Colonic mucosa (tissue), 4 donors: ENCODE measurements around the gene BANF2. TPM values are rescaled to one million over a fixed set of nuclear protein-coding genes. Genes with fewer than 3 reads are reported as not detected.

Experiments used
- DNase-seq: peaks from one replicate; pipeline ENCODE4 v3.0.0-alpha.2; 2020
- H3K27ac ChIP-seq: fragments of 200-600 bp; one replicate; pipeline ENCODE4 v1.8.0; 2021
- H3K27me3 ChIP-seq: fragments of 200-600 bp; one replicate; pipeline ENCODE4 v1.8.0; 2021
- H3K36me3 ChIP-seq: fragments of 200-600 bp; one replicate; pipeline ENCODE4 v1.8.0; 2021
- H3K4me1 ChIP-seq: fragments of 200-600 bp; one replicate; pipeline ENCODE4 v1.8.0; 2021; ENCODE audit warnings: mild to moderate bottlenecking
- H3K4me3 ChIP-seq: fragments of 200-600 bp; one replicate; pipeline ENCODE4 v1.8.0; 2021
- H3K9ac ChIP-seq, 2 donors: one replicate each; pipeline ENCODE4 v1.7.0; 2013; ENCODE audit warnings: control low read depth in 2 of 2, low read depth in 2 of 2, low read length in 2 of 2
- H3K9me3 ChIP-seq: fragments of 200-600 bp; one replicate; pipeline ENCODE4 v1.8.0; 2021
- intact Hi-C: fragments of 100-400 bp; cut with DNase I; formaldehyde crosslinking; loops from one replicate; pipeline ENCODE4 v1.14.1; 2022
- total RNA-seq, 2 donors: library from RNA; stranded (reverse); fragmentation: NEBNext Ultra II Directional in 1 of 2; extraction: Animal tissue kit (Norgen Biotek cat#: 25700) in 1 of 2; gene quantifications; one replicate each; pipeline ENCODE4 v1.2.1, GENCODE V29; 2021
- TF ChIP-seq, protein P1 (sequence below): fragments of 200-600 bp; IDR thresholded peaks from one replicate; pipeline ENCODE4 v1.8.0; 2022; ENCODE audit warnings: antibody characterized with exemption, mild to moderate bottlenecking
- donor health status: healthy.
- donor health status: DM: no; HTN: no; CAD: no.
- donor health status: DM: no; HTN: no; CAD: no.

BANF2 gene
- total RNA-seq, 2 donors from 2014 or later: not detected

DNA sequence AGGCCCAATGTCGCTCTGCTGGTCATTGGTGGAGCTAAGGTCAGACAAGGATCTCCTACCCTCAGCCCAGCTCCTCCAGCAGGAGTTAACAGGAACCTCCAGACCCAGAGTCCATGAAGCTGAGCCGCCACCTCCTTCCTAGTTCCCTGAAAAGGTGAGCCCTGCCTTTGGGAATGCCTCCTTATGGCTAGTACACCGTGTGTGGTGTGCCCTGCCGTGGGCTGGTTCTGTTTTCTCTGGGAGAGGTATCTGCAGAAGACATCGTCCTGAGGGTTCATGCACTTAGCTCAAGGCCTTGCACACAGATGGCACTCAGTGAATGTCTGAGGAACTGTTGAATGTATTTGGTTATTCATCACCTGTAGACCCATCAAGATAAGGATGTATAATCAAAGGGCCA, 15.3 kb downstream of the BANF2 start:
- TF ChIP-seq, protein P1, sequence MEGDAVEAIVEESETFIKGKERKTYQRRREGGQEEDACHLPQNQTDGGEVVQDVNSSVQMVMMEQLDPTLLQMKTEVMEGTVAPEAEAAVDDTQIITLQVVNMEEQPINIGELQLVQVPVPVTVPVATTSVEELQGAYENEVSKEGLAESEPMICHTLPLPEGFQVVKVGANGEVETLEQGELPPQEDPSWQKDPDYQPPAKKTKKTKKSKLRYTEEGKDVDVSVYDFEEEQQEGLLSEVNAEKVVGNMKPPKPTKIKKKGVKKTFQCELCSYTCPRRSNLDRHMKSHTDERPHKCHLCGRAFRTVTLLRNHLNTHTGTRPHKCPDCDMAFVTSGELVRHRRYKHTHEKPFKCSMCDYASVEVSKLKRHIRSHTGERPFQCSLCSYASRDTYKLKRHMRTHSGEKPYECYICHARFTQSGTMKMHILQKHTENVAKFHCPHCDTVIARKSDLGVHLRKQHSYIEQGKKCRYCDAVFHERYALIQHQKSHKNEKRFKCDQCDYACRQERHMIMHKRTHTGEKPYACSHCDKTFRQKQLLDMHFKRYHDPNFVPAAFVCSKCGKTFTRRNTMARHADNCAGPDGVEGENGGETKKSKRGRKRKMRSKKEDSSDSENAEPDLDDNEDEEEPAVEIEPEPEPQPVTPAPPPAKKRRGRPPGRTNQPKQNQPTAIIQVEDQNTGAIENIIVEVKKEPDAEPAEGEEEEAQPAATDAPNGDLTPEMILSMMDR: no peak
- no peak overlapping the region for H3K27ac ChIP-seq

DNA sequence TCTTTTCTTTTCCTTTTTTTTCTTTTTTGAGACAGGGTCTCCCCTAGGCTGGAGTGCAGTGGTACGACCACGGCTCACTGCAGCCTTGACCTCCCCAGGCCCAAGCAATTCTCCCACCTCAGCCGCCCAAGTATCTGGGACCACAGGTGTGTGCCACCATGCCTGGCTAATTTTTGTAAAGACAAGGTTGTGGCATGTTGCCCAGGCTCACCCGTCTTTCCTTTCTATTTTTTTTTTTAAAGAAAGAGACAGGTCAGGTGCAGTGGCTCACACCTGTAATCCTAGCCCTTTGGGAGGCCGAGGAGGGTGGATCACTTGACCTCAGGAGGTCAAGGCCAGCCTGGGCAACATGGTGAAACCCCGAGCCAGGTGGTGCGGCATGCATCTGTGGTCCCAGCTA, 16.6 kb downstream of the BANF2 start:
- Histone ChIP-seq H3K27me3 (no peaks in the 10 kb centered on the region), H3K9ac (no peak overlapping the region), H3K9me3 (no peaks in the 10 kb centered on the region), H3K4me3 (no peak overlapping the region), H3K4me1 (no peaks in the 10 kb centered on the region), H3K36me3 (no peaks in the 10 kb centered on the region), H3K27ac (no peak overlapping the region)
- TF ChIP-seq, protein P1: no peak
- DNase-seq: no peak
- intact Hi-C loops: no loop called here

More for the DNA sequence above, 15.3 kb downstream of the BANF2 start:
- H3K27me3 ChIP-seq: no peaks in the 10 kb centered on the region
- intact Hi-C loops: no loop called here
- H3K4me1 ChIP-seq: peaks cover 3% of the 10 kb centered on the region
- H3K9me3 ChIP-seq: no peaks in the 10 kb centered on the region
- no peaks in the 10 kb centered on the region for H3K36me3 ChIP-seq
- H3K9ac ChIP-seq: no peak overlapping the region
- no peak overlapping the region for H3K4me3 ChIP-seq
- no peak for DNase-seq

DNA sequence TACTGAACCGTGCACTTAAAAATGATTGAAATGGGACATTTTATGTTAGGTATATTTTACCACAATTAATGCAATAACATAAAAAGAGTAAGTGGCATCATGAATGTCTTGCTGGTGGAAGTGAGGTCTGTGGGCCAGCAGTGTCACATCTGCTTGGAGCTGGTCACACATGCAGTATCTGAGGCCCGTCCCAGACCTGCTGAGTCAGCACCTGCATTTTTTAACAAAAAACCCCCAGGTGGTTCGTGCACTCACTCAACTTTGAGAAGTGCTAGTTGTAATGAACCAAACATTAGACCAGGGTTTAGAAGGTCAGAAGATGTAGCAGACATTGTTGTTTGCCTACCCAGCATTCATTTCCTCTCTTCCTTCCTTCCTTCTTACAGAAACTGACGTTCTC, 21.0 kb downstream of the BANF2 start:
- no peak for DNase-seq
- TF ChIP-seq, protein P1: no peak
- Histone ChIP-seq H3K27me3 (no peaks in the 10 kb centered on the region), H3K27ac (no peak overlapping the region), H3K4me3 (no peak overlapping the region), H3K9me3 (no peaks in the 10 kb centered on the region), H3K36me3 (no peaks in the 10 kb centered on the region), H3K9ac (no peak overlapping the region), H3K4me1 (no peaks in the 10 kb centered on the region)
- intact Hi-C loops: no loop called here

DNA sequence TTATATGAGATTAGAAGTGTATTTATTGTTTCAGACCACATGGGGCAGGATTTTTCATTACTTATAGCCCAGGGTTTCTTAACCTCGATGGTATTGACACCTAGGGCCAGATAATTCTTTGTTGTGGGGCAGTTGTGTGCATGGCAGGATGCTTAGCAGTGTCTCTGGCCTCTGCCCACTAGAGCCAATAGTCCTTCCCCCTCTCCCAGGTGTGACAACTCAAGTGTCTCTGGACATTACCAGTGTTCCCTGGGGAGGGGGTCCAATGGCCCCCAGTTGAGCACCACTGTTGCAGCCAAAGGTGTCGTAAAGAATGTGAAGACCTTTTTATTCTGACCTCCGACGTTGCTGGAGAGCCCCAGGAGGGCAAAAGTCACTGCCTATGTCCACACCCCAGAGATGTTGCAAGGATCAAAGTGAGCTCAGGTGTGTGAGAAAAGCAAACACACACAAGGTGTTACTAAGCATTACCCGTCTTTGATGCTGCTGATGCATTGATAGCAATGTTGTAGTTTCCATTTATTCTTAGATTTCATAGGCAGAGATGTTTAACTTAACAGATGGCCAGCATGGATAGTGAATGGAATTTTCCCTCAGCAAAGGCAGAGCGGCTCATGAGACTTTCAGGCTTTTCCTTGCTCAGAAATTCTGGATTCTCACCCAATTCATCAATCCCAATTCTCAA, 22.2 kb downstream of the BANF2 start:
- no peak overlapping the region for H3K4me3 ChIP-seq
- intact Hi-C loops: no loop called here
- H3K4me1 ChIP-seq: no peaks in the 10 kb centered on the region
- no peak overlapping the region for H3K9ac ChIP-seq
- no peak overlapping the region for H3K27ac ChIP-seq
- peak; percentile 69 for DNase-seq
- no peaks in the 10 kb centered on the region for H3K9me3 ChIP-seq
- H3K36me3 ChIP-seq: no peaks in the 10 kb centered on the region
- TF ChIP-seq, protein P1: no peak
- H3K27me3 ChIP-seq: no peaks in the 10 kb centered on the region

DNA sequence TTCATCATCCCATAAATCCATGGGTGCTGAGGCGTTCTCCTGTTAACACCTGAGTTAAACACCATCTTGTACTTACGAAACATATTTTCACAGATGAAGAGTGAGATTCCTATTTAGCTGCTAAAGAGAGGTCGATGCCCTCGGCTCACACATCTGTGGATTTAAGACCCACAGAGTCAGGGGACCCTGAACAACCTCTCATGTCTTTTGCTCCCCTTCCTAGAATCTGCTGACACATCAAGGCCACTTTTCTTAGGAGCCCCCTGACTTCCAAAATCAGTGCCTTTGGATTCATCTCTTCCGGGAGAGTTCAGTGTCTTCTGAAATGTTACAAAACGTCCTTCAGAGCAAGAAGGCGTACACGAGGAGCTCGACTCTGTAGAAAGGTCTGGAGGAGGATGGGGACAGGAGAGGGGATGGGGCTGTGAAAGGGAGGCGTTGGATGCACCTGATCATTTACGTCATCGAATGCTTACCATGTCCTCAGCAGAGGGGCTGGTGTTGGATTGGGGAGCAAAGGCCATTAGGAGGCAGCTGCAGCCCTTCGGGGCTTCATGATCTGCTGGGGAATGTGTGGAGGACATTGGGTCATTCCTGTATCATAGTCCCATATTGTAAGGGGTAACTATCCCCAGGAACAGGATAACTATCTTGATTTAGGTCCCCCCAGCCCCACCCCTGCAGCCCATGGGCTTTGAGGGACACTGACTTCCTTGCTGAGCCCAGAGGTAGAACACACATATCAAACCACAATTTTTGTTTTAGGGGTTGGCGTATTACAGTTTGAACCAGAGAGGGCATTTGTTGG, 22.9 kb downstream of the BANF2 start:
- Histone ChIP-seq H3K27ac (no peak overlapping the region), H3K9ac (no peak overlapping the region), H3K9me3 (no peaks in the 10 kb centered on the region), H3K27me3 (no peaks in the 10 kb centered on the region), H3K4me1 (no peaks in the 10 kb centered on the region), H3K36me3 (no peaks in the 10 kb centered on the region), H3K4me3 (no peak overlapping the region)
- DNase-seq: no peak
- intact Hi-C loops: no loop called here
- TF ChIP-seq, protein P1: no peak
